Measurements from ENCODE around the gene PRC1. TPM values are rescaled to one million over a fixed set of nuclear protein-coding genes. Genes with fewer than 3 reads are reported as not detected.
A peak's percentile ranks its signal among the peaks of the same experiment; 100 is the strongest.
"Not testable (repeated sequence)": the region's sequence is repeated elsewhere in the genome, so short reads cannot be mapped to it uniquely, and the experiment has no call there.

Gene PRC1
- polyA plus RNA-seq, 1 experiment: 199 TPM

GRCh38 chr15:91022075-91022831 lies 27.9 kb upstream of the PRC1 start, which contains the start of gene VPS33B:
Gene VPS33B, minus strand, starts transcription at chr15:91022594. Its CDS starts 345 bp downstream, at chr15:91022249.
- Histone ChIP-seq H3K36me3 (ENCODE audit: control insufficient read depth, insufficient read depth, low read length) (no peaks in the 10 kb centered on the region), H3K4me3 (ENCODE audit: low read depth, low read length) (peak within 1 kb of the TSS; percentile 99), H3K27me3 (ENCODE audit: control insufficient read depth, insufficient read depth, low read length) (no peaks in the 10 kb centered on the region)
- CTCF ChIA-PET: interaction anchor here (0.8 to 1.4 kb wide), 4 partner anchors 11 to 65 kb away, joined by 3 to 5 read pairs (median 4); no protein-coding TSS in a partner anchor
- peak; percentile 27 for DNase-seq (ENCODE audit: low read depth)
- no peak for TF ChIP-seq CTCF (IDR thresholded peaks at IDR 0.05; ENCODE audit: insufficient read depth, low read depth, low read length)
- POLR2A ChIA-PET: interaction anchor here (0.6 kb wide), 1 partner anchor 1320 kb away, joined by 18 read pairs; no protein-coding TSS in a partner anchor

- H3K4me3 ChIP-seq (ENCODE audit: low read depth, low read length): peak overlapping the region; percentile 99
- POLR2A ChIA-PET: no interaction called here
- DNase-seq (ENCODE audit: low read depth): no peak
- CTCF ChIA-PET: interaction anchor here (0.8 to 1.4 kb wide), 3 partner anchors 13 to 65 kb away, joined by 3 to 5 read pairs (median 5); no protein-coding TSS in a partner anchor
- no peaks in the 10 kb centered on the region; the same call in none of the 2 replicates for H3K36me3 ChIP-seq (ENCODE audit: control insufficient read depth, insufficient read depth, low read length)
- no peak for TF ChIP-seq CTCF (IDR thresholded peaks at IDR 0.05; ENCODE audit: insufficient read depth, low read depth, low read length)
- H3K27me3 ChIP-seq (ENCODE audit: control insufficient read depth, insufficient read depth, low read length): no peaks in the 10 kb centered on the region
These were observed 27.3 kb upstream of the PRC1 start for GRCh38 chr15:91021516-91022074.

- no peak for TF ChIP-seq CTCF (IDR thresholded peaks at IDR 0.05; ENCODE audit: insufficient read depth, low read depth, low read length)
- Histone ChIP-seq H3K27me3 (ENCODE audit: control insufficient read depth, insufficient read depth, low read length) (no peaks in the 10 kb centered on the region), H3K36me3 (ENCODE audit: control insufficient read depth, insufficient read depth, low read length) (peaks cover 1% of the 10 kb centered on the region), H3K4me3 (ENCODE audit: low read depth, low read length) (no peak overlapping the region)
- ChIA-PET POLR2A (no interaction called here), CTCF (interaction anchor here (1.4 kb wide), 1 partner anchor 15 kb away, joined by 3 read pairs; no protein-coding TSS in a partner anchor)
- DNase-seq (ENCODE audit: low read depth): no peak
These were observed 23.8 kb upstream of the PRC1 start for GRCh38 chr15:91018158-91018557.

GRCh38 chr15:91017716-91018115 lies 23.4 kb upstream of the PRC1 start:
- Histone ChIP-seq H3K4me3 (ENCODE audit: low read depth, low read length) (no peak overlapping the region), H3K27me3 (ENCODE audit: control insufficient read depth, insufficient read depth, low read length) (no peaks in the 10 kb centered on the region), H3K36me3 (ENCODE audit: control insufficient read depth, insufficient read depth, low read length) (peaks cover 1% of the 10 kb centered on the region)
- POLR2A ChIA-PET: no interaction called here
- CTCF ChIA-PET: interaction anchor here (0.6 to 1.4 kb wide), 2 partner anchors 16 to 18 kb away, joined by 3 read pairs; no protein-coding TSS in a partner anchor
- DNase-seq (ENCODE audit: low read depth): no peak
- TF ChIP-seq CTCF (IDR thresholded peaks at IDR 0.05; ENCODE audit: insufficient read depth, low read depth, low read length): no peak

- DNase-seq (ENCODE audit: low read depth); H3K4me3 ChIP-seq (ENCODE audit: low read depth, low read length); POLR2A ChIA-PET; H3K27me3 ChIP-seq (ENCODE audit: control insufficient read depth, insufficient read depth, low read length): not testable (repeated sequence)
- H3K36me3 ChIP-seq (ENCODE audit: control insufficient read depth, insufficient read depth, low read length): peaks cover 11% of the 10 kb centered on the region
- CTCF ChIA-PET: interaction anchor here (0.7 kb wide), 1 partner anchor 57 kb away, joined by 3 read pairs; no protein-coding TSS in a partner anchor
These were observed 19.4 kb upstream of the PRC1 start for GRCh38 chr15:91013701-91014100.

Data from BJ (cell line).